ENCODE data around the gene RPS27L.
A peak's percentile ranks its signal among the peaks of the same experiment; 100 is the strongest.

Gene RPS27L

GRCh38 chr15:63155486-63155885, 1.8 kb downstream of the RPS27L start:
- Histone ChIP-seq H3K27me3 (replicated peaks; ENCODE audit: insufficient read depth, low read length) (no peaks in the 10 kb centered on the region), H3K36me3 (replicated peaks; ENCODE audit: insufficient read depth, low read length) (peaks cover 3% of the 10 kb centered on the region; the same call in 1 of the 2 replicates), H3K9ac (ENCODE audit: low read length) (peak overlapping the region; percentile 80; the same call in 1 of the 2 replicates), H4K20me1 (ENCODE audit: insufficient read depth, low read length) (no peaks in the 10 kb centered on the region), H3K4me3 (ENCODE audit: low read length) (no peak overlapping the region), H3F3A (ENCODE audit: insufficient read depth, low read length) (peaks cover 20% of the 10 kb centered on the region), H3K79me2 (ENCODE audit: low read length) (peaks cover 17% of the 10 kb centered on the region), H3K27ac (ENCODE audit: low read length) (no peak overlapping the region), H3K4me1 (ENCODE audit: low read length) (0 out of 2 replicates have a peak, but pooled peaks cover 5% of the 10 kb centered on the region), H3K9me3 (replicated peaks; ENCODE audit: insufficient read depth, low read length) (no peaks in the 10 kb centered on the region), H3K9me2 (replicated peaks; ENCODE audit: insufficient read depth, low read length) (no peaks in the 10 kb centered on the region), H2AFZ (ENCODE audit: low read length) (no peak overlapping the region), H3K4me2 (ENCODE audit: low read depth, low read length) (peak overlapping the region; percentile 79)
- no peak for DNase-seq
- TF ChIP-seq EZH2phosphoT487 (IDR thresholded peaks at IDR 0.05; ENCODE audit: low read length) = no peak

GRCh38 chr15:63151665-63152064, 5.6 kb downstream of the RPS27L start:
- Histone ChIP-seq H3F3A (ENCODE audit: insufficient read depth, low read length) (peaks cover 8% of the 10 kb centered on the region; the same call in 1 of the 2 replicates), H3K9me3 (replicated peaks; ENCODE audit: insufficient read depth, low read length) (no peaks in the 10 kb centered on the region)

GRCh38 chr15:63146684-63147083, 10.6 kb downstream of the RPS27L start:
- no peak overlapping the region for H3K4me3 ChIP-seq (ENCODE audit: low read length)
- H3K9me3 ChIP-seq (replicated peaks; ENCODE audit: insufficient read depth, low read length) = no peaks in the 10 kb centered on the region
- no peak for DNase-seq
- no peaks in the 10 kb centered on the region for H4K20me1 ChIP-seq (ENCODE audit: insufficient read depth, low read length)
- no peak overlapping the region for H3K27ac ChIP-seq (ENCODE audit: low read length)
- no peak overlapping the region for H2AFZ ChIP-seq (ENCODE audit: low read length)
- H3F3A ChIP-seq (ENCODE audit: insufficient read depth, low read length) = no peaks in the 10 kb centered on the region; the same call in 1 of the 2 replicates
- no peaks in the 10 kb centered on the region for H3K9me2 ChIP-seq (replicated peaks; ENCODE audit: insufficient read depth, low read length)
- no peaks in the 10 kb centered on the region for H3K79me2 ChIP-seq (ENCODE audit: low read length)
- 0 out of 2 replicates have a peak, but pooled peaks cover 3% of the 10 kb centered on the region for H3K36me3 ChIP-seq (replicated peaks; ENCODE audit: insufficient read depth, low read length)
- TF ChIP-seq EZH2 (optimal IDR thresholded peaks at IDR 0.05; ENCODE audit: low read depth, low read length) (no peak), EZH2phosphoT487 (IDR thresholded peaks at IDR 0.05; ENCODE audit: low read length) (no peak), CTCF (IDR thresholded peaks at IDR 0.05; ENCODE audit: low read length) (no peak)
- H3K9ac ChIP-seq (ENCODE audit: low read length) = no peak overlapping the region
- no peaks in the 10 kb centered on the region for H3K4me1 ChIP-seq (ENCODE audit: low read length)
- no peak overlapping the region for H3K4me2 ChIP-seq (ENCODE audit: low read depth, low read length)
- H3K27me3 ChIP-seq (replicated peaks; ENCODE audit: insufficient read depth, low read length) = no peaks in the 10 kb centered on the region

More at GRCh38 chr15:63151665-63152064, 5.6 kb downstream of the RPS27L start:
- no peak for TF ChIP-seq EZH2phosphoT487 (IDR thresholded peaks at IDR 0.05; ENCODE audit: low read length)
- TF ChIP-seq CTCF (IDR thresholded peaks at IDR 0.05; ENCODE audit: low read length) = no peak
- TF ChIP-seq EZH2 (optimal IDR thresholded peaks at IDR 0.05; ENCODE audit: low read depth, low read length) = no peak
- no peak overlapping the region for H3K4me2 ChIP-seq (ENCODE audit: low read depth, low read length)
- H3K27me3 ChIP-seq (replicated peaks; ENCODE audit: insufficient read depth, low read length) = no peaks in the 10 kb centered on the region
- no peaks in the 10 kb centered on the region for H3K9me2 ChIP-seq (replicated peaks; ENCODE audit: insufficient read depth, low read length)
- H3K4me1 ChIP-seq (ENCODE audit: low read length) = 0 out of 2 replicates have a peak, but pooled peaks cover 5% of the 10 kb centered on the region
- no peak overlapping the region for H3K9ac ChIP-seq (ENCODE audit: low read length)
- H3K36me3 ChIP-seq (replicated peaks; ENCODE audit: insufficient read depth, low read length) = peaks cover 3% of the 10 kb centered on the region; the same call in 1 of the 2 replicates
- no peak overlapping the region for H2AFZ ChIP-seq (ENCODE audit: low read length)
- DNase-seq = no peak
- peaks cover 15% of the 10 kb centered on the region for H3K79me2 ChIP-seq (ENCODE audit: low read length)
- no peak overlapping the region for H3K4me3 ChIP-seq (ENCODE audit: low read length)
- H3K27ac ChIP-seq (ENCODE audit: low read length) = no peak overlapping the region
- H4K20me1 ChIP-seq (ENCODE audit: insufficient read depth, low read length) = no peaks in the 10 kb centered on the region

GRCh38 chr15:63145426-63145825, 11.9 kb downstream of the RPS27L start:
- Histone ChIP-seq H3K9ac (ENCODE audit: low read length) (no peak overlapping the region), H3K27ac (ENCODE audit: low read length) (no peak overlapping the region), H3K4me3 (ENCODE audit: low read length) (no peak overlapping the region), H3K79me2 (ENCODE audit: low read length) (no peaks in the 10 kb centered on the region), H3K4me1 (ENCODE audit: low read length) (no peaks in the 10 kb centered on the region), H2AFZ (ENCODE audit: low read length) (no peak overlapping the region), H3K27me3 (replicated peaks; ENCODE audit: insufficient read depth, low read length) (no peaks in the 10 kb centered on the region), H3K36me3 (replicated peaks; ENCODE audit: insufficient read depth, low read length) (no peaks in the 10 kb centered on the region), H3F3A (ENCODE audit: insufficient read depth, low read length) (no peaks in the 10 kb centered on the region; the same call in 1 of the 2 replicates), H3K9me2 (replicated peaks; ENCODE audit: insufficient read depth, low read length) (no peaks in the 10 kb centered on the region), H3K9me3 (replicated peaks; ENCODE audit: insufficient read depth, low read length) (no peaks in the 10 kb centered on the region), H4K20me1 (ENCODE audit: insufficient read depth, low read length) (no peaks in the 10 kb centered on the region), H3K4me2 (ENCODE audit: low read depth, low read length) (no peak overlapping the region)
- no peak for DNase-seq
- TF ChIP-seq EZH2phosphoT487 (IDR thresholded peaks at IDR 0.05; ENCODE audit: low read length) = no peak
- no peak for TF ChIP-seq CTCF (IDR thresholded peaks at IDR 0.05; ENCODE audit: low read length)
- TF ChIP-seq EZH2 (optimal IDR thresholded peaks at IDR 0.05; ENCODE audit: low read depth, low read length) = no peak

Measured in MM.1S (cell line).